Measurements from ENCODE around the gene SPEF1. TPM values are rescaled to one million over a fixed set of nuclear protein-coding genes. Genes with fewer than 3 reads are reported as not detected.

The SPEF1 gene
- total RNA-seq, 4 donors from 2014 or later = not detected

GRCh38 chr20:3797592-3798372 is 16.5 kb upstream of the SPEF1 start:
- Histone ChIP-seq H3K9me3 (no peaks in the 10 kb centered on the region), H3K27me3 (no peaks in the 10 kb centered on the region), H3K4me3 (peak overlapping the region; percentile 65), H3K4me1 (peaks cover 72% of the 10 kb centered on the region), H3K27ac (peak overlapping the region; percentile 22), H3K36me3 (peaks cover 29% of the 10 kb centered on the region)
- WGBS = 39% methylated on average over 19 of the region's 19 CpGs
- peak in 1 of 2 donors; percentile 58 for DNase-seq (ENCODE audit: low spot score in 2 of 2)
- TF ChIP-seq POLR2A (IDR thresholded peaks at IDR 0.05) (no peak), POLR2AphosphoS5 (IDR thresholded peaks at IDR 0.05) (no peak), CTCF (IDR thresholded peaks at IDR 0.05) (no peak), EP300 (IDR thresholded peaks at IDR 0.05) (no peak)

- H3K36me3 ChIP-seq = peaks cover 23% of the 10 kb centered on the region
- 55% methylated on average over 5 of the region's 5 CpGs for WGBS
- peaks cover 66% of the 10 kb centered on the region for H3K4me1 ChIP-seq
- H3K27me3 ChIP-seq = no peaks in the 10 kb centered on the region
- peak in 1 of 2 donors; percentile 58 for DNase-seq (ENCODE audit: low spot score in 2 of 2)
- TF ChIP-seq POLR2A (IDR thresholded peaks at IDR 0.05) (no peak), POLR2AphosphoS5 (IDR thresholded peaks at IDR 0.05) (no peak), EP300 (IDR thresholded peaks at IDR 0.05) (no peak), CTCF (IDR thresholded peaks at IDR 0.05) (no peak)
- H3K9me3 ChIP-seq = no peaks in the 10 kb centered on the region
- peak overlapping the region; percentile 65 for H3K4me3 ChIP-seq
- peak overlapping the region; percentile 22 for H3K27ac ChIP-seq
These were observed 15.9 kb upstream of the SPEF1 start for GRCh38 chr20:3797226-3797545.

GRCh38 chr20:3796477-3797225 is 15.4 kb upstream of the SPEF1 start:
- Histone ChIP-seq H3K36me3 (peaks cover 18% of the 10 kb centered on the region), H3K27ac (peak overlapping the region; percentile 94), H3K9me3 (no peaks in the 10 kb centered on the region), H3K4me3 (peak overlapping the region; percentile 65), H3K27me3 (no peaks in the 10 kb centered on the region), H3K4me1 (peaks cover 63% of the 10 kb centered on the region)
- TF ChIP-seq EP300 (IDR thresholded peaks at IDR 0.05) (no peak), POLR2A (IDR thresholded peaks at IDR 0.05) (no peak), CTCF (IDR thresholded peaks at IDR 0.05) (no peak), POLR2AphosphoS5 (IDR thresholded peaks at IDR 0.05) (no peak)
- peak in 1 of 2 donors; percentile 71 for DNase-seq (ENCODE audit: low spot score in 2 of 2)
- 52% methylated on average over 4 of the region's 33 CpGs for WGBS

- Histone ChIP-seq H3K4me3 (peak within 1 kb of the TSS; percentile 65), H3K4me1 (peaks cover 58% of the 10 kb centered on the region), H3K36me3 (peaks cover 11% of the 10 kb centered on the region), H3K9me3 (no peaks in the 10 kb centered on the region), H3K27me3 (no peaks in the 10 kb centered on the region), H3K27ac (peak within 1 kb of the TSS; percentile 94)
- TF ChIP-seq EP300 (IDR thresholded peaks at IDR 0.05) = no peak
- TF ChIP-seq POLR2AphosphoS5 (IDR thresholded peaks at IDR 0.05) = peak in 1 of 3 donors; percentile 79
- TF ChIP-seq CTCF (IDR thresholded peaks at IDR 0.05) = peak; percentile 36 to 54
- peak in 1 of 2 donors; percentile 25 for TF ChIP-seq POLR2A (IDR thresholded peaks at IDR 0.05)
- 0% methylated on average over 16 of the region's 69 CpGs for WGBS
- DNase-seq (ENCODE audit: low spot score in 2 of 2) = peak; percentile 97 to 98
These were observed 14.5 kb upstream of the SPEF1 start, which contains the start of gene CDC25B for GRCh38 chr20:3795511-3796468. Gene CDC25B (plus strand): TSS chr20:3796310. CDS start chr20:3796532, 222 bp downstream.

Measured in suprapubic skin (tissue), 4 donors.